ENCODE measurements around the gene HNRNPUL1.

- TF ChIP-seq, protein P1, sequence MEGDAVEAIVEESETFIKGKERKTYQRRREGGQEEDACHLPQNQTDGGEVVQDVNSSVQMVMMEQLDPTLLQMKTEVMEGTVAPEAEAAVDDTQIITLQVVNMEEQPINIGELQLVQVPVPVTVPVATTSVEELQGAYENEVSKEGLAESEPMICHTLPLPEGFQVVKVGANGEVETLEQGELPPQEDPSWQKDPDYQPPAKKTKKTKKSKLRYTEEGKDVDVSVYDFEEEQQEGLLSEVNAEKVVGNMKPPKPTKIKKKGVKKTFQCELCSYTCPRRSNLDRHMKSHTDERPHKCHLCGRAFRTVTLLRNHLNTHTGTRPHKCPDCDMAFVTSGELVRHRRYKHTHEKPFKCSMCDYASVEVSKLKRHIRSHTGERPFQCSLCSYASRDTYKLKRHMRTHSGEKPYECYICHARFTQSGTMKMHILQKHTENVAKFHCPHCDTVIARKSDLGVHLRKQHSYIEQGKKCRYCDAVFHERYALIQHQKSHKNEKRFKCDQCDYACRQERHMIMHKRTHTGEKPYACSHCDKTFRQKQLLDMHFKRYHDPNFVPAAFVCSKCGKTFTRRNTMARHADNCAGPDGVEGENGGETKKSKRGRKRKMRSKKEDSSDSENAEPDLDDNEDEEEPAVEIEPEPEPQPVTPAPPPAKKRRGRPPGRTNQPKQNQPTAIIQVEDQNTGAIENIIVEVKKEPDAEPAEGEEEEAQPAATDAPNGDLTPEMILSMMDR (conservative IDR thresholded peaks at IDR 0.05) = no peak
- TF ChIP-seq EZH2 (IDR thresholded peaks at IDR 0.05; ENCODE audit: low read depth) = no peak
Observed at GRCh38 chr19:41255171-41255570, 9.0 kb upstream of the HNRNPUL1 start.
